NOMO-1 treated with dmso at 0.1 percent for 144 hours (cell line): Measurements from ENCODE around the gene MAPT.
A peak's percentile ranks its signal among the peaks of the same experiment; 100 is the strongest.
"Not testable (repeated sequence)": the region's sequence is repeated elsewhere in the genome, so short reads cannot be mapped to it uniquely, and the experiment has no call there.

Source experiments
- DNase-seq: peaks from one replicate; lab custom pipeline; 2025; ENCODE audit not compliant: unreplicated experiment; lab: John Stamatoyannopoulos, UW

The MAPT gene

DNA sequence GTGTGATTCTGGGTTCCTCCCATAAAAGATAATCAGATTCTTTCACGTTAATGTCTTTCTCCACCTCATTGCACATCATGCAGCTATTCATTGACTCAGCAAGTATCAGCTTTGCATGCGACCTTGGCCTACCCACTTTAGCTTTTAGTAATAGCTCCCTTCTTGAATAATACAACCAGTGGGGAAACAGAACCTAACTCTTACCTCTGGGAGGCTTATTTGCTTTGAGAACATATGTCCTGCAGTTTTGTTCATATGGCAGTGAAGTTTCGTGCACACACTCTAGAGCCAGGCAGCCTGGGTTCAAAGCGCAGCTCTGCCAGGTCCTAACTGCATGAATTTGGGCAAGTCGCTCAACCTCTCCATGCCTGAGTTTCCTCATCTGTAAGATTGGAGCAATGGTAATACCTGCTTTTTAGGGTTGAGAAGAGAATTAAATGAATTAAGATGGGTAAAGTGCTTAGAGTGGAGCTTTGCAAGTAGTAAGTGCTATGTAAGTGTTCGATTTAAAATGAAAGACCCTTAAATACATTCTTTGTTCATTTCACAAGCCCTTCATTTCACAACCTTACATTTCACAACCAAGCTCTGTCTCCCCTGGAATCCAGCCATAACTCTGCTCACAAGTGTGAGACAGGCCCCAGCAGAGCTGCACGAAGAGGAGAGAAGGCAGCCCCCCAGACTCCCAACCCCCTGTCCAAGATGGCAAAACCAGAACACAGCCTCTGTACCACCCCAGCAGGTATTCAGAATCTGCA lies 29.3 kb downstream of the MAPT start:
- DNase-seq: no peak

- DNase-seq: no peak
Observed at GRCh38 chr17:45924332-45924820, 30.0 kb downstream of the MAPT start.

DNA sequence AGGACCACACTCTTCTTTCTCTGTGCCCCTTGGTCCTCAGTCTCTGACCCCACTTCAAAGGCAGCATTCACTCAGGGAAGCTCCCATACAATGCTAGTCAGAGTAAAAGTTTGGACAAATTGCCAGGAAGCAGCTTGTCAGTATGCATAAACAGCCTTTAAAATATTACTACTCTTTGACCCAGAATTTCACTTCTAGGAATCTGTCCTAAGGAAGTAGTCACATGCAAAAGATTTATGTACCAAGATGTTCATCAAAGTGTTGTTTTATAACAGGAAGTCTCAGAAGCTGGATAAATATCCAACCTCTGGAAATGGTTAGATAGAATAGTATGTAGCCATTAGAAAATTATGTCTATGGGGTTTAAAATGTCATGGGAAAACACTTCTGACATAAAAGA lies 31.0 kb downstream of the MAPT start:
- DNase-seq: no peak

DNA sequence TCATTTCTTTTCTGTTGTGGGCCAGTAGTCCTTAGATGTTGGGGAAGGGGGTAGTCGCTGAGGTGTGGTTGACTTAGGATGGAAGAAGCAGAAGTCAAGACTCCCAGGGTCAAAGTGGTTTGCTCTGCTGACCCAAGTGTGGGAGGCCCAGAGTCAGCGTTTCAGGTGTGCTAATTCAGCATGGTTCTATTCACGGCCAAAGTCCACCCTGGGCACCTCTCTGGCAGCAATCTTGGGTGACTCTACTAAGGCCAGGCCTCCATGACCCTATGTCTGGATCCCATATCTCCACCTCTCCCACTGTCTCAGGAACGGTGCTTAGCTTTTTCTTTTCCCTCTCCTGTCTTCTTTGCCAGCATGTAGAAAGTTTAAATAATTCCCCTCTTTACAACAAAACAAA lies 32.9 kb downstream of the MAPT start:
- no peak for DNase-seq

- no peak for DNase-seq
Observed at GRCh38 chr17:45929344-45929743, 35.0 kb downstream of the MAPT start.

DNA sequence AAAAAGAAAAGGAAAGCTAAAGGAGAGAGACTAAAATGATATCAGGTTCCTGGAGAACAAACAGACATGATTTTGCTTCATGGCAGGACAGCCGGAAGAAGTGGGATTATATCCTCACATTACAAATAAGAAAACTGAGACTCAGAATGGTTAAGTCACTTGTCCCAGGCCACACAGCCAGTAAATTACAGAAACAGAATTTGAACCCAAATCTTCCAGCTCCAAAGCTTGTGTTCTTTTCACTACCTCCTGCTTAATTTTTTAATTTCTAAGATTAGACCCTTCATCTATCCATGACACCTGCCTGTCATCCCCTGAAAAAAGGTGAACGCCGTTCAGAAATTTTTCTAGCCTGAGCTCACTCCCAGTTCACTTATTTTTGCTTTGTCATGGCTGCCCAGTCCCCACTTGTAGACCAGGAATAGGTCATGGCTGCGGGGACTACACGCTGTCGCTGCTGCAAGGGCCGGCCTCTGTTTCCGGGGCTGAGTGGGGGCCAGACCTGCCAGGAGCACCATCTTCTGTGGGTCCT lies 36.1 kb downstream of the MAPT start:
- no peak for DNase-seq

DNA sequence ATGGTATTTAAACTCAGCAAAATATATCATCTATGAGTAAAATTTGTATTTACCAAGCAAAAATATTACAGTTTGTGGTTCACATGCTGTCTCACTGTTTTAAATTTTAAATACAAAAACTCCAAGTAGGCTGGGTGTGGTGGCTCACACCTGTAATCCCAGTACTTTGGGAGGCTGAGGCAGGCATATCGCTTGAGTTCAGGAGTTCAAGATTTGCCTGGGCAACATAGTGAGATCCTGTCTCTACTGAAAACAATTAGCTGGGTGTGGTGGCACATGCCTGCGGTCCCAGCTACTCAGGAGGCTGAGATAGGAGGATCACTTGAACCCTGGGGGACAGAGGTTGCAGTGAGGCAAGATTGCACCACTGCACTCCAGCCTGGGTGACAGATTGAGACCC lies 37.3 kb downstream of the MAPT start:
- DNase-seq: no peak

- DNase-seq: no peak
Observed at GRCh38 chr17:45934044-45934979, 40.0 kb downstream of the MAPT start.

DNA sequence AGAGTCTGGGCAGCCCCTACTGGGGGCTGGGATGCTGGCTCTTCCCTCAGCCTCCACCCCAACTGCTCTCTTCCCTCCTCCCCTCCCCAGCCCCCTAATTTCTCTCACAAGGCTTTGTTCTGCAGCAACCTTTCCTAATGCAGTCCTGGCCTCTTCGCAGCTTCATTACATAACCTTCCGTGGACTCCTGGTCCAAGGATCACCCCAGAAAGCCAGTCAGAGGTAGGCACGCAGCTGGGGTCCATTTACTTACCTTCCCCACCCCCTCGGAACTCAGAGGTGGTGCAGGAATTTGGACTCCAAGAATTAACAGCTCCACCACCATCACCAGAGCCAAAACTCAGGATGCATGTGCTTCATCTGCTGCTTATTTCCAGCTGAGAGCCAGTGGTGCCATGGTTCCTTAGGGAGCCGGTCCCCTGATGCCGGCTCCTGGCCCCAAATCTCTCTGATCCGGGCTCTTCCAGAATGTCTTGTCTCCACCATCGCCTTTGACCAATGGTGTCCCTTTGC lies 40.9 kb downstream of the MAPT start:
- no peak for DNase-seq

DNA sequence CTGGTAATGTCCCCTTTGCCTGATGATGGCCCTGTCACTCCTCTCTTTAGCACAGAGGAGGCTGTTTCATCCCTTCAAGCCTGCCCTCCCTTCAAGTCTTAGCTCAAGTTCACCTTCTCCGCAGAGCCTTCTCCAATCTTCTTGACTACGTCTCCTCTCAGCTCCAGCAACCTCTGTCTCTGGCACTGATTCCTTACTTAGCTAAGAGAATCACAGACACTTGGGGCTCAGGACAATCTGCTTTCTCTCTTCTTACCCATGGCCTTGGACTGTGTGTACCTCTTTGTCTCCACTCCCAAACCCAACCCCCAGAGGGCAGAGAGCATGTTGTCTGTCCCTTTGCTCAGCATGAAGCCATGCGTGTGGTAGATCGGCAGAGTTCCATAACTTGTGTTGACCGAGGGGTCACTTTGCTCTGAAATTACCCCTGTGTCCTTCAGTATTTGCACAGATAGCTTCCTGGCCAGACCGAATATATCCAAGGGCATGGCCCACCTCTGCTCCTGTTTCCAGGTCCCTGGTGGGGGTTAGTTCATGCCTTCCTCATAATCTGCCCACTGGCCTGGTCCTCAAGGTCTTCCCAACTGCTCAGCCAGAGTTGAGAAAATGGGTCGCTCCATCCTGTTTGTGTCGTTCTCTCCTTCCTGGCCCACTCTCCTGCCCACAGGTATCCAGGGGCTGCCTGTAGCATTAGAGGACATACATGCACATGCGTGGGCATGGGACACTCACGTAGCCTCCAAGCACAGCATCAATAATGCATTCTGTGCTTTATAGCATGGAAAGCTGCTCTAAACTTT lies 41.6 kb downstream of the MAPT start:
- no peak for DNase-seq

DNA sequence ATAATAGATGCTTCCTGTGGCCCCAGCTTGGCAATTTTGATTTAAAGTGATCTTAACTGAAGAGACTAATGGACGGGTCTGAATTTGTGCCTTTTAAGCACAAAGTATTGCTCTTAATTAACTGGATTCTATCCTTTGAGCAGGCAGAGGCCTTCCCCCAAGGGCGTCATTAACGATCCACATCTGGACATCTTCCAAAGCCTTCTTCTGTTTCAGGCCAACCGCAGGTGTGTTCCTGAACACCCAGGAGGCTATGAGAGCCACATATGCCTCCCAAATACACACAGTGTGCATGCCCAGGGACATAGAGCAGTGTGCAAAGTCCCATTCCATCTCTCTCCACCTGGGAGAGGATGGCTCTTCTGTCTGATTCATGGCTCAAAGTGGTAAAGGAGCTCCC lies 42.3 kb downstream of the MAPT start:
- no peak for DNase-seq

DNA sequence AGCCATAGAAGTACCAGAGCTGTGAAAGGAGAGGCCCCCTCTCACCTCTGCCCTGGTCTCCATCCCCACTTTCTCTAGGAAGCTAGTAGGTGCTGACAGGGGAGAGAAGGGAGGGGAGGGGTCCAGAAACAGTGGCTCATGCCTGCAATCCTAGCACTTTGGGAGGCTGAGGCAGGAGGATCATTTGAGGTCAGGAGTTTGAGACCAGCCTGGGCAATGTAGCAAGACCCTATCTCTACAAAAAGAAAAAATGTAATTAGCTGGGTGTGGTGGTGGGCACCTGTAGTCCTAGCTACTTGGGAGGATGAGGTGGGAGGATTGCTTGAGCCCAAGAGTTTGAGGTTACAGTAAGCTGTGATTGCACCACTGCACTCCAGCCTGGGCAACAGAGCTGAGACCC lies 42.8 kb downstream of the MAPT start:
- not testable (repeated sequence) for DNase-seq

GRCh38 chr17:45939395-45939794 lies 45.0 kb downstream of the MAPT start:
- no peak for DNase-seq

- DNase-seq: no peak
Observed at GRCh38 chr17:45940293-45940692, 45.9 kb downstream of the MAPT start.

DNA sequence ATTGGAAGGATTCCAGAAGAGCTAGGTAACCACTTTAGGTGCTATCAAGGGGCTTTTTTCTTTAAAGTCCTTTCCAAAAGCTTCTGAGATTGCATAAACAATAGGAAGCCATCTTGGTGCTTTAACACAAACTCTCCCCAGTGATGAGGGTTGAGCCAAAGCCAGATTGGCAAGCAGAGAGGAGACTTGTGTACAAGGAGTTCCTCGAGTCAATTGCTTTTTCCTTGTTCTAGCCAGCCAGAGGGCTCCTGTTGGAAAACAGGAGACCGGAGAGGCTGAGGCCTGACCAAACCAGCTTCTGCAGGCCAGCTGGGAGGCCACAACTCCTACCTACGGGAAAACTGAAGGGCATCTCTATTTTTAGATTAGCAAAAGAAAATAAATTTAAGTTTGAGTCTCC lies 46.5 kb downstream of the MAPT start:
- DNase-seq: no peak

GRCh38 chr17:45941395-45941794 lies 47.0 kb downstream of the MAPT start:
- no peak for DNase-seq

- no peak for DNase-seq
Observed at GRCh38 chr17:45942284-45942683, 47.9 kb downstream of the MAPT start.

- DNase-seq: no peak
Observed at GRCh38 chr17:45946841-45947256, 52.5 kb downstream of the MAPT start.

DNA sequence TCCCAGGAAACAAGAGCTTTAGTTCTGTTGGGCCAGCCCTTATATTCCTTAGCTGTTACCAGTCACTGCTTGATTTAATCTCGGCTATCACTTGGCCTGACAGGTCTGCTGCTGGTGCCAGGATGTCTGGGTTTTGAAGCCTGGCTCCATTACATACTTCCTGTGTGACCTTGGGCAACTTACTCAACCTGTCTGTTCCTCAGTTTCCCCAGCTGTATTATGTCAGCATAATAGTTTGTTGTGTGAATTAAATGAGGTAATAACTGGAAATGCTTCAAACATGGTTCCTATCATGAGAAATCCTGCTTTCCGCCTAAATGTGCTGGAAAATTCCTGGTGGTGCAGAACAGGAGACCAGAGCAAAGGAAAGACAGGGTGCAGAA lies 54.1 kb downstream of the MAPT start:
- DNase-seq: no peak

GRCh38 chr17:45948881-45949624 lies 54.7 kb downstream of the MAPT start:
- peak; percentile 6 for DNase-seq
